HG03457 (cell line): Measurements from ENCODE around the gene TNC.

Experiments
- ATAC-seq: cut with Tn5 transposase; IDR thresholded peaks from one replicate; pipeline ENCODE4 v1.9.1; 2021; ENCODE audit warnings: moderate number of reproducible peaks; ENCODE audit not compliant: unreplicated experiment

TNC gene

DNA sequence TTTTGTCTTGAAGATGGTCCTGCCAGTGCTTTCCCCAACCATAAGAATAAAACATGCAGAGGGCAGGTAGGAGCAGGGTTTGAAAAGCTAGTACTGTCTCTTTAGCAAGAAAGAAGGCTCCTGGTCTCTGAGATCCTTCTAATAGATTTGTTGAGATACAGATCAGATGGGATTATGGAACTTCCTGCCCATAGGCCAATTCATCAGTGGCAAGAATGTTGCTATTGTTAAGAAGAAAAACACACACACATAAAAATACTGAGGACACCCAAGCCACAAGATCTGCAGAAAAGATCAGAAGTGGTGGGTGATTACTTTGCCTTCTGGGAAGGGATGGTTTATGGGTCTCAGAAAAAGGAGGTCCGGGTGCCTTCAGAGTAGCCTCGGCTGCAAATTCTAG, 59.8 kb downstream of the TNC start:
- no peak for ATAC-seq

DNA sequence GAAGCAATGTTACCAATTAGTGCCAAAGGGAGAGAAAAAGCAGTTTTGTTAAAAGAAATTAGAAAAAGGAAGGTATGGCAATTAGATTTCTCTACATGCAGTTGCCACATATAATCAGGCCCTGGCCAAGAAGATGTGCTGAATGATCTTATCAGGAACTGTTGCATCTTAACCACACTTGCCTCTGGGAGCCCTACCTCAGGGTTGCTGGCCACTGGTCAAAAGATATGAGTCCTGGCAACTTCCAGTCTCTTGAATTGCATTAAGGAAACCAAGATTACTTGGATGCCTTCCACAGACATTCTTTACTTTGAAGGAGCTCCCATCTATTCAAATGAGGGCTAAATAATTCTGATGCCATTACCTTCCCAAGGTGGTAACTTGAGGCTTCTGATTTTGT, 60.4 kb downstream of the TNC start:
- ATAC-seq: no peak

DNA sequence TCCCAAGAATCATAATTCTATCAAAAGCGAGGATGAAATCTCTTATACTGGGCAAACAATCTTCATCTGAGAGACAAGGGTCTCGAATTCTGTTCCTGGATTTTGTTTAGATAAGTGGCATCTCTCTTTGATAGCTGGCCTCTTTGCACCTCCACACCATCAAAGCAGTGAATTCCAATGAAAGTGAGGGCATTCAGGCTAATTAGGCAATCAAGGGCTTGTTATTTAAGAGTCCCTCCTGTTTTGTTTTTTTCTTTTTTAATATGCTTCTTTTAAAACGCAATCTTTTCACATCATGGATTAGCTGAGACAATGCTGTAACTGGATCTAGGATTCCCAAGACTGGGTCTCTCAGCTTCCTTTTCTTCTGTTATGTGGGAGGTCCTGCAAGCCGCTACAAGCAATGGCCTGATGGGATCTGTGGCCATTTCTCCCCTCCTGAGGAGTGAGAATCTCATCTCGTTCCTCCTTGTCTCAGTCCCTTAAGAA, 67.9 kb downstream of the TNC start:
- no peak for ATAC-seq

DNA sequence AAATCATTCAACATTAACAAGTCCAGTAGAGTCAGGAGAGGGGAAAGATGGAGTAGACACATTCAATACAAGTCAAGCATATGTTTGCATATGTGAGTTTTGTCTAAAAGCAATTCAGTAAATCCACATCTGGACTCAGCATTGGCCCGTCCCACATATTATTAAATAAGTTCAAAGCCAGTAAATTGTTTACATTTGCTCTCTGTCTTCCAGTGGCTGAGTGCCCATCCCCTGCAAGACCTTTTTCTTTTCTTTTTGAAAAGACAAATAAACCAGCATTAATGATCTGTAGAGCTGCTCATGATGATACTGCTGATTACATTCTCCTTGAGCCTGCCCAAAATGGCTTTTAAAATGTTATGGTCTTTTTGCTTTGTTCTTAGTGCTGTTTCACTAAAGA, 71.1 kb downstream of the TNC start:
- ATAC-seq: no peak

DNA sequence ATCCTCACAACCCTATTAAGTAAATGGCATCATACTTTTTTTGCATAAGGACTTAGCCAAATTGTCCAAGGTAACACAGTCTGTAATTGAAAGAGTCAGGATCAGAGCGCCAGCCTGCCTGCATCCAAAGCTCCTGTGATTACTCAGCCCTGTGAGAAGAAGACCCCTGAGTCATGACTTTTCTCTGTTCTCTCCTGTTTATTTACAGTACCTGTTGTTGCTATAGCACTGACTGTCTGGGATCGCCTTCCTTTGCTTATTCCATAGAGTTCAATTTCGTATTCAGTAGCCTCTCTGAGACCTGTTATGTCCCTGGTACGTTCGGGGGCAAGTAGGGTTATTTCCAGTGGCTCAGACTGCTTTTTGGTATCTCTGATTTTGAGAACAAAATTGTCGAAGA, 71.8 kb downstream of the TNC start:
- ATAC-seq: no peak

DNA sequence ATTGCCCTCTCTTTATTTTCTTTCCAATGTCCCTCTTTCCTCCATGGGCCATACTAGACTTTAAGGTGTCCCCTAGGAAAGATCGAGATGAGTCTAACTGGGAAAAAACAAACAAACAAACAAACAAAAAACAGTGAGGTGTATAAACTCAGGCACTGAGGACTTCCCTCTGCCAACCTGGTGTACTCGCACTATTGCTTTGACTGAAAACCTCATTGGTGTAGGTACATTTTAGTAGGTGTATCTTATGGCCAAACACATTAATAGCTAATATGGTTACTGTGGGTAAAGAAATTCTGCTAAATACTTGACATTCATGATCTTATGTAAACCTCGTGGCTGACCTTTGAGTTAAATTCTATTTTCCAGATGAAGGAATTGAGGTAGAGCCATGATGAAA, 74.3 kb downstream of the TNC start:
- ATAC-seq: no peak

DNA sequence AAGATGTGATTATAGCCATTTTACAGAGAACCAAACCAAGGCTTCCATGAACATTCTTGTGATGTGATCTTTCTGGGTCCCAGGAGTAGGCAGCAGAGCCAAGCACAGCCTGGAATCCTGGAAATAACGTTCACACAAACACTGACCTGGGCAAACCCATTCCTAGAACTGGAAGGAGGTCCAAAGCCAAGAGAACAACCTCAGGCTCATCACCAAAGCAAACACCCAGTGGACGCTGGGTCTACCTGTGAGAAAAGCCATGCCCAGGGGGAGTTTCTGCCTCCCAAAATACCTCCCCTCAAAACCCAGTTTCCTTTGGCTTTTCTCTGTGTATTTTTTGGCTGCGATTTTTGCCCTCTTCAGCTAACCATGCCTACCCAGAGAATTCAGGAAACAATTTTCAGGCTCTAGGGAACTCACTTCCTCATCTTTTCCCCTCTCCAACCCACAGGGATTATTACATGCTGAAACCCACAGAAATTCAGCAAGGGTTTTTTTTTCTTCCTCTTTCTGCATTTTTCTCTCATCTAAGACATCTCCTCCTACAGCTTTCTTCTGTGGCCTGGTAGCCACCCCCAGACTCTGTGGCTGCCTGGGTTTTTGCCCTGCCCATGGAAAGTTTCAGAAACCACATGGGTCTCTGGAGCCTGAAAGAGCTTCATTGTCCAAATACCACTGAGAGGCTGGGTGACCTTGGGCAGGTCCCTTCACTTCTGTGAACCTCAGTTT, 75.0 kb downstream of the TNC start:
- peak; percentile 62 for ATAC-seq

DNA sequence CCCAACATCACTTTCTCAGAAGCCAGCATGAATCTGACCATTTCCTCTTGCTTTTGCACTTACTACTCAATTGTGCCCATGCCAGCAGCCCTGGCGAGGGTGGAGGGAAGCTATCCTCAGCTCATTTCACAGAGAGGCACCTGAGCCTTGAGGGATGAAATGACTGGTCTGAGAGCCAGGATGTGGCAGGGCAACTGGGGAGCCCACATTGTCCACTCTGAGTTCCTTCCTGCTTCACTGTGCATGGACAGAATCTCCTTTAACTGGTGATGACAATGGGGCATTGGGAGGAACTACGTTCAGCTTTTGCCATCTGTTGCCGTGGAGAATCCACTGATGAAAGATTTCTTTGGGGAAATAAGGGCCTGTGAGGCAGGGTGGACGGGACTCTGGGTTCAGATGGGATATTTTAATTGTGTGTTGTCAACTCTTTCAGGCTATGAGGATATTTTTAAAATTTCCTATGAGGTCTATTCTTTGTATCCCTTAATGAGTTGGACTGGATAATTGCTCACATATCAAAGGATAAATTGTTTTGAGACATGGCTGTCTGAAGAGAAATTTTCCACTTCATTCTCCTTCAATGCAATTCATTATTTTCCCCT, 78.3 kb downstream of the TNC start:
- no peak for ATAC-seq

DNA sequence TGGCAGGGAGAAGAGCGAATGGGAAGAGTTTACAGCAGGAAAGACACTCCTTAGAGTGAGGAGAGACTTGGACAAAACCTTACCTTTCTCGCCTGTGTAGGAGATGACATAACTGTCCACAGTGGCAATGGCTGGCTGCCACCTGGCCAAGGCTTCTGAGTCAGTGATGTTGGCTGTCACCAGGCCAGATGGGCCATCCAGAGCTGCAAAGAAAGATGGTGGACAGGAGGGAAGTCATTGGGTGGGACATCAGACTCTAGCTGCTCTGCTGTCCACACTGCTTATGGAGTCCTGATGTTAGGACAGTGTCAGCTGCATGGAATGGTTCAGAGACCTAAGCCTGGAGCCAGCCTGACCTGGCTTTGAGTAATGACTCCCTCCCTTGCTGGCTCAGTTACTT, 79.8 kb downstream of the TNC start:
- ATAC-seq: no peak

DNA sequence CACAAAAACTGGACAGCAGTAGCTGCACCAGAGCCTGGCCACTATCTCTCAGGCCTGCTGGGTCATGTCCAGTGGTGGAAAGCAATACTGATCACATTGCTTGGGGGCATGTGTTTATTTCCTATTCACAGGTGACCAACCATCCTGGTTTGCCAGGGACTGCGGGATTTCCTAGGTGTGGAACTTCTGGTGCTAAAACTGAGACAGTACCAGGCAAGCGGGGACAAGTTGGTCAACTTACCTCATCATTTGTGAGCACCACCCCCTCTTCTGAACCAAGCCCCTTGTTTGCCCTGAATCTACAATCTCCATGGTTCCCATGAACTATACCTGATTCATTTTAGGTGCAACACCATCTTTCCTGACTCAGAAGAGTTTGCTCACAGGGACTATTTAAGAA, 81.3 kb downstream of the TNC start:
- ATAC-seq: no peak

DNA sequence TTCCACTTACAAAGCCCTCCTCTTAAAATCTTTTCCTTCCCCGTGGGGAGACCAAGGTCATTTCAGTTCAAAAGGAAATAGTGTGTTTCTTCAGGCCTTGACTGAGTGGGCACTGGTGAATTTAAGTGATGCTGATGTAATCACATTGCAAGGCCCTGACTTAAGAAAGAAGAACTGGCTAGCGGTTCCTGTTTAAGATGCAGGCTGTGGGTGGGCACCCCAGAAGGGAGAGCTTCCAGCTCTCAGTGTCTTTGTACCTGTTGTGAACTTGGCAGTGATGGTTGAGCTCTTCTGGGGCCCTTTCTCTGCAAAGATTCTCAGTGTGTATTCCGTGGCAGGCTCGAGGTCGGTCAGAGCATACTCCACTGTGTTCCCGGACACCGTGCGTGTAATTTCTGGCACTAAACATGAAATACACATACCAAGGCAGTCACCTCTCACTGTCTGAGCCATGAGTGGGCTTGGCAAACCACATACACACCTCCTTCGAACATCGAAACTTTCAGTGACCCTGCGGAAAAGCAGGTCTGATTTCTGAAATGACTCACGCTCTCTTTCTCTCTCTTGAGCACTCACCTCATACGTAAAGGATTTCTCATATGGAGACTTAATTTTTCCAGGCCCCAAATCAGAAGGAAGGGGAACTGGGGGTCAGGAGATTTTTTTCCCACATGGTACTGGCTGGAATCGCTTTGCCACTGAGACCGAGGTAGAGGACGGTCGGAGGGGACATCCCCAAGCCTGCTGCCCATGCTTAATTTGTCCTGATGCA, 81.9 kb downstream of the TNC start:
- peak; percentile 86 for ATAC-seq

DNA sequence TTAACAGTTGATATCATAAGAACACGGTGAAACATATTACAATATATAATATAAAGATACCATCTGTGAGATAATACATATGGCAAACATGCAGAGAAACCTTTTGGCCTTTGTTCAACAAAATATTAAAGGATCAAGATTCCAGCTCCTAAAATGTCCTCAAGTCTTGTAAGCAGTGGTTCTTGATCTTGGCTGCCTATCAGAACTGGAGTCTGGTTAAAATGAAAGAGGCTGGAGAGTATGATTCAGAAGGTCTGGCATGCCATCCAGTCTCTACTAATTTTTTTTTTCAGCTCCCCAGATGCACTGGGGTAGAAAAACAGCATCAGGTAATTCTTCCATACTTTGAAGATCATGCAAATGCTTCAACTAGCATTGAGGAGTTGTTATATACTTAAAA, 83.2 kb downstream of the TNC start:
- no peak for ATAC-seq

DNA sequence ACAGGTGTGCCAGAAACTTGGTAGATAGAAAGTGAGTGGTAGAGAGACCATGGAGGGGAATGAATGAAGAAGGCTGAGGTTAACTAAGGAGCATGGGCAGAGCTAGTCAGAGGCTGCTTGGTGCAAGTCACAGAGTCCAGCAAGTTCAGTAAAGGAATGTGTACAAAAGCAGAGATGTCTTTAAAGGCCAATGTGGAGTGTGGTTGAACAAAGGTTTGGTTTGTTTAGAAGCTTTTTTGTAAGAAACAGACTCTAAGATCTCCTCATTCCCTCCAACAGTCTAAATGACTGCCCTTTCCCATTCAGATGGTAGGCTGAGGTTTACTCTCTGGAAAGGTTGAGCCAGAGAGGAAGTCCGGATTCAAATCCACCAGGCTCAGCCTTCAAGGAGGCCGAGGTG, 84.2 kb downstream of the TNC start:
- no peak for ATAC-seq

DNA sequence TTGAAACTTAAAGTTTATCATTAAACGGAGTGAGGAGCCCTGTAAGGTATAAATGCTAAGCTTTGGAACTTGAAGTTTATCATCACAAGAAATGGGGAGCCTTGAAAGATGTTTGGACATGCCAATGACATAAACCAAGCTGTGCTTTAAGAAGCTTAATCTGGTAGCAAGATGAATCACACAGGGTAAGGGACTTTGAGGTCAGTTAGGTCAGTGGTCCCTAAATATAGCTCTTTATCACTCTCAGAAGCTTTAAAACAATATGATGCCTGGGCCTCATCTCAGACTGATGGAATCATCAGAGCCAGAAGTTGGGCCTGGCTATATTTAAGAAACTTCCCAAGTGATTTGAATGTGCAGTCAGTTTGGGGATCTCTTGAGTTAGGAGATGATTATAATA, 85.7 kb downstream of the TNC start:
- ATAC-seq: no peak

DNA sequence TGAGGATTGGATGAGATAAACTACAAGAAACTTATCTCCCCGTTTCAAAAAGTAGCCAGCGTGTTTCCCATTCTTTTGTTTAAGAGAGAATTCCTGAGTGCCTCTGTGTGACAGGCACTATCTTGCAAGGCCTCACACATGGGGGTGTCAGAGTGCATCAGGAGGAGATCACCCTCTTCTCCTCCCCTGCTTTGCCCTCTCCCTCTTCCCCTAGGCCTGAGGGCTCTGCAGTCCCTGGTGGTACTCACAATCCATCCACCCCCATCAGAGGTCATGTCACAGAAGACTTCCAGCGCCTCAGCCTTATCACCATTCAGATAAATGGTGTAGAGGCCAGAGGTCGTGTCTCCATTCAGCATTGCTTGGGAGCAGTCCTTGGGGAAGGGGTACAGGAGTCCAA, 88.0 kb downstream of the TNC start:
- ATAC-seq: no peak

DNA sequence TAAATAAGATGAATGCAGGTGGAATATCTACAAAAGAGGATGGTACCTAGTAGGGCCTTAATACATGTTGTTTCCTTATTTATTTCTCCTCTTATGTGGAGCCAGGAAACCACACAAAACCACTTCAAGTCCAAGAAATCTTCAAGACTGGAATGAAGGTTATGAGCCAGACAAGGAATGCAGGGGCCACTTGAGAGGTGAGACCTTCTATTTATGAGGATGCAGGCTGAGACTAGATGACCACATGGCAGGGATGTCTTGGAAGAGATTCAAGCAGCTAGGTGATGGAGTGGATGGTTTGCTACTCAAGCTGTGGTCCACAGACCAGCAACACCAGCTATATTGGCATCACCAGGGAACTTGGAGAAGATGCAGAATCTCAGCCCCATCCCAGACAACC, 92.2 kb downstream of the TNC start:
- ATAC-seq: no peak

DNA sequence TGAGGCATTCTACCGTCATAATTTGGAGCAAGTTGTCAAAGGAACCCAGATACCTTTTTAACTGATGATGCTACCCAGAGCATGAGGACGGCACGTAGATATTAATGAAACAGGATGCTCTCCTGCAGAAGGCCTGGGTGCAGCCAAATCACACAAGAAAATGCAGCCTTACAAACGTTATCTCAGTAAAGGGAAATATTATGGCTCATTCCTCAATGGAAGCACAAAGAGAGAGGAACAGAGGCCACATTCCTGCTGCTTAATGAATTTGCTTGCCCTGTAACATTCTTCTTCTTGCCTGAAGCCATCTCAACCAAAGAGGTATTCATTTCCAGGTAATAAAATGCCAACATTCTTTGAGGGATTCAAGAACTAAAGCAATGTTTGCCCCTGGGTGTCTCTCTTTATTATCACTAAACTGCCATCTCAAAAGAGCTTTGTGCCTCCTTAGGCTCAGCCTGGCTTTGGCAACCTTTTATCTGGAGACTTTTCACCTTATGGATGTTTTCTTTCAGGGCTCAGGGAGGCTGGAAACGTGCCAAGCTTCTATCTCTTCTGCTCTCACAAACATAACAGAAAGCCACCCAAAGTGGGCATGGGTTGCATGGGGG, 92.9 kb downstream of the TNC start:
- ATAC-seq: no peak

DNA sequence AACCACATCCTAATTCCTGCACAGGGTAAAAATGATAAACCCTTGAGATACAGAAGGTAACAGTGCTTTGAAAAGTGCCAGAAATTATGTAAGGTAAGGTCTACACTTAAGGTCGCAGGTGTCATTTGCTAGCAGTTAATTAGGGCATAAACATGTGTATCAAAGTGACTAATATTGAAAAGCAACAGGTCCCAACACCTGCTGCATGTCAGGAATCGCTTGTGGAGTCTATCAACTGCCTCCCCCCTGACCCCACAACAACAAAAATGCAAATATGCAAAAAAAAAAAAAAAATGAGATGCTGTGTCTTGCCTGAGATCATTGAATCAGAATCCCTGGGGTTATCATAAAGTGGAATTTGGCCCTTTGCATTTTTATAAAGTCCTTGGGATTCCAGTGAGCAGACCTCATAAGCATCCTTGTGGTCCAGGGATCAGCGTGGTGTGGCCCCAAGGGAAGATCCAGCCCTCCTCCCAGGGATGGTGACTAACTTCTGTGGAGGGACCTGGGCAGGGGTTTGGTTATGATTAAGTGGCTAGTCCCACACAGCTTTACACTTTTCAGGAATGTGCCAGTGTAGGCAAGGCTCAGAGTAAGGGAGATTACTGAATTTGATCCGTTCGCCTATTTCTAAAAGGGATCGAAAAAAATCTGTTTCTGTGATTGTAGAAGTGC, 95.1 kb downstream of the TNC start:
- no peak for ATAC-seq

DNA sequence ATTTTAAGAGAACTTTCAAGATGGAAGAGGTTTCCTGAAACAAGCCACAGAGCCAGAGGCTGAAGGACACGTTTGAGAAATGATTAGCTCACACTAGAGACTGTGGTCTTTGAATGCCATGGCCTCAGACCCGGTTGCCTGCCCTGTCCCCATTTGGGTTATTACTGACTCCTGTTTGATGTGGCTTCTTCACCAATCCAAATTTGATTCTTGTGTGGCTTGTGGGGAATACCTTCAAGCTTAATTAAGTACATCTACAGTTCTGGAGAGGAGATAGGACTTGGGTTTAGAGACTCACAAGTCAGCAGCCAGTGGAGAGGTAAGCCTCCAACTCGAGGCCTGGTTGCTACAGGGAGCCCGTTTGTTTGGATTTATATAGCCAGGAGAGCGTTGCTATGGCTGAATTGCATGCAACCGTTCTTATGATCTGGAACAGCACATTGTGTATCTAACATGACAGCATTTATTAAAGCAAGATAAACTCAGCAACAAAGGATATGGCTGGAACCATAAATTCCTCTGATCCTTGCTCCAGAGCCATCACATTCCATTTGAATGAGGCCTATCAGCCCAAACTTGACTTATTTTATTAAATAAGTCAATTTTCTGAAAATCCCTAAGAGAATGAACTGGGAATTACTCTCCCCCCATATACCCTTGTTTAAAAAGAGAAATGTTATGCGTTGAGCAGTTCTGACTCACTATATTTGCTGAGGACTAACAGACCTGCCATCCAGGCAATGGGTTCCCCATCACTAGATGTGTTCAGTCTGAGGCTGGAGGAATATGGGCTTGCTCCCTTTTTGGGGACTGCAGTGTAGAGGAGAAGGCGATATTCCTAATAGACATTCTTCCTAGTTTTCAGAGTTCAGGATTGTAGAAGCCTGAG, 99.2 kb downstream of the TNC start:
- ATAC-seq: no peak

DNA sequence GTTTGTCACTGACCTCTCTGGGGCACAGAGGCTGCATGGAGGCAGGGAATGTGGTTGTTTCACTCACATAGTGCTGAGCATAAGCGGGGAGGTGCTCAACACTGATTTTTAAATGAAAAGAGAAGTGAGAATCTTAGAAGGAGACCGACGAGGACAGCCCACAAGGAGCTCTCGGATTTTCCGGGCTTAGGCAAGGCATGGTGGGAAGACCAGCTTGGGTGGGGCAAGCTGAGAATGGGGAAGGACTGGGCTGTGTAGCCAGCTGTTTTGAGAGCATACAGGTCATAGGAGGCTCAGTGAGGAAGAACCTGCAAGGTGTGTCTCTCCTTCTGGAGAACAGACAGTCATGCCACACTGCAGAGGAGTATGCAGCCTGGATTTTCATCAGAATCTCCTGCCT, 101.6 kb downstream of the TNC start:
- ATAC-seq: no peak
